Nephron progenitor cell (in vitro differentiated cells): ENCODE results near the gene LILRB4.
"Not testable (repeated sequence)": the region's sequence is repeated elsewhere in the genome, so short reads cannot be mapped to it uniquely, and the experiment has no call there.

Source experiments
- DNase-seq: peaks from one replicate; pipeline ENCODE4 v3.0.0; 2021
- H3K27ac Mint-ChIP-seq: 2 replicates; pipeline ENCODE4 v1.8.0; 2021; ENCODE audit warnings: mild to moderate bottlenecking, moderate library complexity, mixed read lengths
- H3K27me3 Mint-ChIP-seq: 2 replicates; pipeline ENCODE4 v1.8.0; 2021; ENCODE audit warnings: mild to moderate bottlenecking, low read depth, mixed read lengths; ENCODE audit not compliant: poor library complexity
- H3K36me3 Mint-ChIP-seq: 2 replicates; pipeline ENCODE4 v1.8.0; 2021; ENCODE audit warnings: low read depth, mixed read lengths
- H3K4me1 Mint-ChIP-seq: 2 replicates; pipeline ENCODE4 v1.8.0; 2021; ENCODE audit warnings: mixed read lengths
- H3K4me3 Mint-ChIP-seq: 2 replicates; pipeline ENCODE4 v1.8.0; 2021; ENCODE audit warnings: mild to moderate bottlenecking, moderate library complexity, mixed read lengths
- H3K9me3 Mint-ChIP-seq: 2 replicates; pipeline ENCODE4 v1.8.0; 2021; ENCODE audit warnings: mild to moderate bottlenecking, moderate library complexity, mixed read lengths
- TF ChIP-seq, protein P1 (sequence below): fragments of 200-600 bp; sonication (generic); IDR thresholded peaks from 2 replicates; pipeline ENCODE4 v1.5.0; 2021; ENCODE audit warnings: antibody characterized with exemption

The LILRB4 gene

DNA sequence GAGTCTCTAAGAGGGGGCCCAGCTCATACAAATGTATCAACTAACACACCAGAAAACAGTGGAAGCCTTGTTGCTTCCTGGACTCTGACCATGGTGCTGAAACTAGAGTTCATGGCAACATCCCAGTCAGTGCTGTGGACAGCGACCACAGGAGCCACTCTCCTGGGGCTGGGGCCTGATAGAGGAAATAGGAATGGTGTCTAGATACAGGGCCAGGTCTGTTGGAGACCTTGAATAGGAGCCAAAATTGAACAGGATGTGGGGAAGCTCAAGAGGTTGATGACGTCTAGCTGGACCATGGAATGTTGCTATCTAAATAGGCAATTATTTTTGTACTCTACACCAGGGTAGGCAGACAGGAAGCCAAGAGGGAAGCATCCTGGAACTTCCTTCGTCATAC, 21.7 kb downstream of the LILRB4 start:
- Mint-ChIP-seq H3K27me3 (peaks cover 2% of the 10 kb centered on the region), H3K9me3 (peaks cover 70% of the 10 kb centered on the region), H3K4me3 (no peak overlapping the region), H3K27ac (no peak overlapping the region), H3K4me1 (no peaks in the 10 kb centered on the region), H3K36me3 (no peaks in the 10 kb centered on the region)
- TF ChIP-seq, protein P1, sequence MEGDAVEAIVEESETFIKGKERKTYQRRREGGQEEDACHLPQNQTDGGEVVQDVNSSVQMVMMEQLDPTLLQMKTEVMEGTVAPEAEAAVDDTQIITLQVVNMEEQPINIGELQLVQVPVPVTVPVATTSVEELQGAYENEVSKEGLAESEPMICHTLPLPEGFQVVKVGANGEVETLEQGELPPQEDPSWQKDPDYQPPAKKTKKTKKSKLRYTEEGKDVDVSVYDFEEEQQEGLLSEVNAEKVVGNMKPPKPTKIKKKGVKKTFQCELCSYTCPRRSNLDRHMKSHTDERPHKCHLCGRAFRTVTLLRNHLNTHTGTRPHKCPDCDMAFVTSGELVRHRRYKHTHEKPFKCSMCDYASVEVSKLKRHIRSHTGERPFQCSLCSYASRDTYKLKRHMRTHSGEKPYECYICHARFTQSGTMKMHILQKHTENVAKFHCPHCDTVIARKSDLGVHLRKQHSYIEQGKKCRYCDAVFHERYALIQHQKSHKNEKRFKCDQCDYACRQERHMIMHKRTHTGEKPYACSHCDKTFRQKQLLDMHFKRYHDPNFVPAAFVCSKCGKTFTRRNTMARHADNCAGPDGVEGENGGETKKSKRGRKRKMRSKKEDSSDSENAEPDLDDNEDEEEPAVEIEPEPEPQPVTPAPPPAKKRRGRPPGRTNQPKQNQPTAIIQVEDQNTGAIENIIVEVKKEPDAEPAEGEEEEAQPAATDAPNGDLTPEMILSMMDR = no peak
- peak; percentile 18 for DNase-seq

DNA sequence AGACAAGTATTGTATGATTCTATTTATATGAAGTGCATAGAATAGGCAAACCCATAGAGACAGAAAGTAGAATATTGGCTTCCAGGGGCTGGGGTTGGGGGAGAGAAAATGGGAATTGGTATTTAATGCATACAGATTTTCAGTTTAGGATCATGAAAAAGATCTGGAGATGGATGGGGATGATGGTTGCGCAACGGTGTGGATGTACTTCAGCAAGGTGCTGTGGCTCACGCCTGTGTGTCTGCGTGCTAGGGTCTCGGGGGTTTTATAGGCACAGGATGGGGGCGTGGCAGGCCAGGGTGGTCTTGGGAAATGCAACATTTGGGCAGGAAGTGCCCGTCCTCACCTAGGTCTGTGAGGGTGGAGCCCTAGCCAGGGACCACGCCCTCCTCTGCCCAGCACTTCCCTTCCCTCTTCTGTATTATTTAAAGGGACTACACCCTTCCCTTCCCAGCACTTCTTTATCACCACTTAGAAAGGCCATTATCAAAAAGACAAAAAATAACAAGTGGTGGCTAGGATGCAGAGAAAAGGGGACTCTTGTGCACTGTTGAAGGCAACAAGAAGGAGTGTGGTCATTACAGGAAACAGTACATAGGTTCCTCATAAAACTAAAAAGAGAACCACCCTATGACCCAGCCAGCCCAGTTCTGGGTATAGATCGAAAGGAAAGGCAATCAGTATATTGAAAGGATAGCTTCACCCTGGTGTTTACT, 29.0 kb downstream of the LILRB4 start:
- Mint-ChIP-seq H3K27ac (no peak overlapping the region), H3K36me3 (no peaks in the 10 kb centered on the region), H3K9me3 (peaks cover 81% of the 10 kb centered on the region), H3K4me3 (no peak overlapping the region), H3K4me1 (no peaks in the 10 kb centered on the region), H3K27me3 (no peaks in the 10 kb centered on the region)
- TF ChIP-seq, protein P1 = no peak
- DNase-seq = no peak

- no peaks in the 10 kb centered on the region for H3K4me1 Mint-ChIP-seq
- H3K9me3 Mint-ChIP-seq = peaks cover 80% of the 10 kb centered on the region
- H3K27me3 Mint-ChIP-seq = no peaks in the 10 kb centered on the region
- TF ChIP-seq, protein P1 = no peak
- H3K36me3 Mint-ChIP-seq = no peaks in the 10 kb centered on the region
- no peak overlapping the region for H3K4me3 Mint-ChIP-seq
- no peak overlapping the region for H3K27ac Mint-ChIP-seq
- no peak for DNase-seq
Measured at GRCh38 chr19:54692298-54692615, 29.5 kb downstream of the LILRB4 start.

GRCh38 chr19:54694648-54695047, 31.9 kb downstream of the LILRB4 start:
- H3K4me1 Mint-ChIP-seq = no peaks in the 10 kb centered on the region
- peaks cover 82% of the 10 kb centered on the region for H3K9me3 Mint-ChIP-seq
- H3K36me3 Mint-ChIP-seq = no peaks in the 10 kb centered on the region
- H3K27ac Mint-ChIP-seq = no peak overlapping the region
- TF ChIP-seq, protein P1 = no peak
- no peaks in the 10 kb centered on the region for H3K27me3 Mint-ChIP-seq
- H3K4me3 Mint-ChIP-seq = no peak overlapping the region
- DNase-seq = no peak

- TF ChIP-seq, protein P1 = no peak
- no peak for DNase-seq
- Mint-ChIP-seq H3K9me3 (peaks cover 85% of the 10 kb centered on the region), H3K36me3 (no peaks in the 10 kb centered on the region), H3K27ac (no peak overlapping the region), H3K4me1 (no peaks in the 10 kb centered on the region), H3K27me3 (no peaks in the 10 kb centered on the region), H3K4me3 (no peak overlapping the region)
Measured at GRCh38 chr19:54696117-54696548, 33.3 kb downstream of the LILRB4 start.

DNA sequence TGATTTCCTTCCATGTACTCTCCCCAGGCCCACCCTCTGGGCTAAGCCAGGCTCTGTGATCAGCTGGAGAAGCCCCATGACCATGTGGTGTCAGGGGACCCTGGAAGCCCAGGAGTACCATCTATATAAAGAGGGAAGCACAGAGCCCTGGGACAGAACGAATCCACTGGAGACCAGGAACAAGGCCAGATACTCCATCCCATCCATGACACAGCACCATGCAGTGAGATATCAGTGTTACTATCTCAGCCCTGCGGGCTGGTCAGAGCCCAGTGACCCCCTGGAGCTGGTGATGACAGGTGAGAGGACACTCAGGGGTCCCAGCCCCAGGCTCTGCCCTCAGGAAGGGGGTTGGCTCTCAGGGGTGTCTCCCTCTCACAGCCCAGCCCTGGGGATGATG, 34.0 kb downstream of the LILRB4 start:
- H3K27ac Mint-ChIP-seq = no peak overlapping the region
- H3K9me3 Mint-ChIP-seq = peaks cover 85% of the 10 kb centered on the region
- no peaks in the 10 kb centered on the region for H3K36me3 Mint-ChIP-seq
- no peaks in the 10 kb centered on the region for H3K4me1 Mint-ChIP-seq
- DNase-seq = no peak
- TF ChIP-seq, protein P1 = no peak
- H3K27me3 Mint-ChIP-seq = no peaks in the 10 kb centered on the region
- no peak overlapping the region for H3K4me3 Mint-ChIP-seq

DNA sequence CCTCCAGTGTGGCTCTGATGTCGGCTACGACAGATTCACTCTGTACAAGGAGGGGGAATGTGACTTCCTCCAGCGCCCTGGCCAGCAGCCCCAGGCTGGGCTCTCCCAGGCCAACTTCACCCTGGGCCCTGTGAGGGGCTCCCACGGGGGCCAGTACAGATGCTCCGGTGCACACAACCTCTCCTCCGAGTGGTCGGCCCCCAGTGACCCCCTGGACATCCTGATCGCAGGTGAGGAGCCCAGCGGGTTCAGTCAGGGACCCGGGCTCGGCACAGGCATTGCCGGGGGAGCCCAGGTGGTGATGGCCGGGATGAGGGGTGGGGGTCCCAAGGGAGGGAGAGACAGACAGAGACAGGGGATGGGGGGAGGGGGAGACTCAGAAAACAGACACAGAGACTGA, 34.9 kb downstream of the LILRB4 start:
- H3K27ac Mint-ChIP-seq, DNase-seq, H3K36me3 Mint-ChIP-seq, H3K4me3 Mint-ChIP-seq, H3K27me3 Mint-ChIP-seq, H3K4me1 Mint-ChIP-seq: not testable (repeated sequence)
- H3K9me3 Mint-ChIP-seq = peaks cover 84% of the 10 kb centered on the region
